HUES48 (cell line): Measurements from ENCODE around the gene TEAD4.

ENCODE experiments used
- H3K27ac ChIP-seq: one replicate; pipeline ENCODE4 v1.7.0; 2013; ENCODE audit warnings: low read depth, low read length, inconsistent platforms
- H3K27me3 ChIP-seq: 2 replicates; pipeline ENCODE4 v1.6.1; 2013; ENCODE audit warnings: mild to moderate bottlenecking, low read length; ENCODE audit not compliant: control insufficient read depth, insufficient read depth
- H3K36me3 ChIP-seq: 2 replicates; pipeline ENCODE4 v1.6.1; 2013; ENCODE audit warnings: low read length; ENCODE audit not compliant: control insufficient read depth, insufficient read depth
- H3K4me1 ChIP-seq: 2 replicates; pipeline ENCODE4 v1.6.1; 2013; ENCODE audit warnings: mild to moderate bottlenecking, low read length; ENCODE audit not compliant: control insufficient read depth, insufficient read depth
- H3K4me3 ChIP-seq: 2 replicates; pipeline ENCODE4 v1.5.1; 2013; ENCODE audit warnings: mild to moderate bottlenecking, low read depth, low read length
- H3K9ac ChIP-seq: 2 replicates; pipeline ENCODE4 v1.6.1; 2013; ENCODE audit warnings: mild to moderate bottlenecking, low read depth, low read length, moderate library complexity
- H3K9me3 ChIP-seq: 2 replicates; pipeline ENCODE4 v1.6.1; 2013; ENCODE audit warnings: low read length; ENCODE audit not compliant: control insufficient read depth, insufficient read depth

The TEAD4 gene

DNA sequence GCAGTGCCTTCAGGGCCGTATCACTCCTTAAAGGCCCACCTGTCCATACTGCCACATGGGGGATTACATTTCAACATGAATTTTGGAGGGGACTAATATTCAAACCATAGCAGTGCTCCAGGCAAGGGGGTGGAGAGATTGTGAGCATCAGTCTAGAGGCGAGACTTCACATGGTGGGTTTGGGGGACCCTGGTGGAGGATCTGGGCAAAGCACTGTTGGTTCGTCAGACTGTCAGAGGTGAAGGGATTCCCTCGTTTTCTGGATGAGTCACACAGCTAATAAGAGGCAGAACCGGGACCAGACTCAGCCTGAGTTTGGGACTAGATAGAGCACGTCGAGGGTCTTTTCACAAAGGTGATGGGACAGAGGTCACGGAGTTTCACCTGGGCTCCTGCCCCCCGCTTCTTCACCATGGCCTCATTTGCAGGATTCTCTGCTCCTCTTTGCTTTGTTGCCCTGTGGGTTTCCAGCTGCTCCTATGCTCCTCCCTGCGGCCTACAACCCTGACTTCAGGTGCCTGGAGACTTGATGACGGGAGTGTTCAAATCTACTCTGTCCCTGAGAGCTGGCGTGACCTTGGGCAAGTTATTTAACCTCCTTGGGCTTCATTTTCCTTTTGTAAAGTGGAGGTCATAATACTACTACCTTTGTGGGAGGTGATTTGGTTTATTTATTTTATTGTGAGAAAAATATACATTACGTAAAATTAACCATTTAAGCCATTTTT lies 41.5 kb downstream of the TEAD4 start:
- H3K27ac ChIP-seq = no peak overlapping the region

DNA sequence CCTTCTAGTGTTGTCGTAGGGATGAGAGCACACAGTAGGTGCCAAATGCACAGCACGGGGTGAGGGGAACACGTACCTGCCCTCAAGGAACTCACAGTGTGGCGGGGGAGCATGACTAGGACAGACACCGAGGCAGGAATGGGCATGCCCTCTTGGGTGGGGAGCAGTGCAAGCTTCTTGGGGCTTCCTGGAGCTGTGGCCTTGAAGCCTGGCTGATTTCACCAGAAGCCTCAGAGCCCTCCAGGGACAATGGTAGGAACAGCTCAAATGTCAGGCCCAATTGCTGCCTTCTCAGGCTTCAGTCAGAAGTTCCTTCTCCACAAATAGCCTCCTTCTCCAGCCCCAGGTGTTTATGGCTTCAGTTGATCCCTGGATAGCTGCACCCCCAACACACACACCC lies 43.4 kb downstream of the TEAD4 start:
- Histone ChIP-seq H3K4me1 (peaks cover 18% of the 10 kb centered on the region), H3K27me3 (no peaks in the 10 kb centered on the region), H3K9me3 (no peaks in the 10 kb centered on the region), H3K4me3 (no peak overlapping the region), H3K27ac (no peak overlapping the region), H3K9ac (no peak overlapping the region), H3K36me3 (peaks cover 47% of the 10 kb centered on the region)

More for the DNA sequence above, 41.5 kb downstream of the TEAD4 start:
- H3K4me1 ChIP-seq = peaks cover 18% of the 10 kb centered on the region
- H3K9me3 ChIP-seq = no peaks in the 10 kb centered on the region
- peaks cover 51% of the 10 kb centered on the region for H3K36me3 ChIP-seq
- H3K9ac ChIP-seq = no peak overlapping the region
- no peak overlapping the region for H3K4me3 ChIP-seq
- no peaks in the 10 kb centered on the region for H3K27me3 ChIP-seq

DNA sequence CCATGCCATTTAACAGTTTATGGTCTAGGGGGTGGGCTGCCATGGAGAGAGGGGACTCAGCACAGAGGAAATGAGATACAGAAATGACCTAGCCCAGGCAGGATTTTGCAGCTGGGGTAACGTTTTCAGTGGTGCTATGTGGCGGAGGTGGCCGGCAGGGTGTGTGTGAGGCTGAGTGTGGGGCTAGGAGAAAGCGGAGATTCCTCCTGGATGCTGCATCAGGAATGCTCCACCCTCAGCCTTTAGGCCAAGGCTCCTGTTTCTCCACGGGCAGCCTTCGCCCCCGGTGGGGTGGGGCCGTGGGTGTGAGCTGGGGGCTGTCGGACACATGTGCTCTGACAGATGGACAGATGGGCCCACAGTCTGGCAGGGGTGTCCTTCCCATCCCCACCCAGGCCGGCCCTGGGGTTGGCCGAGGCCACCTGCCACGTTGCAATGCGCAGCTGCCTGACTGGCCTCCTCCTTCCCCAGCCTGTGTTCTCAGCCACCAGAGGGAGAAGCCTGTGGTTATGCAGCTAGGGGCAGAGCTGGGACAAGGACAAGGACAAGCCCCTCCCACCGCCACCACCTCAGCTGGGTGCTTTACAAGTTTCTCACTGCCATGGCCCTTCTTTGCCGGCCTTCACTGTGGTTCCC lies 44.3 kb downstream of the TEAD4 start:
- no peak overlapping the region for H3K4me3 ChIP-seq
- H3K9me3 ChIP-seq = no peaks in the 10 kb centered on the region
- no peak overlapping the region for H3K27ac ChIP-seq
- H3K36me3 ChIP-seq = peaks cover 47% of the 10 kb centered on the region
- H3K9ac ChIP-seq = no peak overlapping the region
- no peaks in the 10 kb centered on the region for H3K27me3 ChIP-seq
- H3K4me1 ChIP-seq = peaks cover 13% of the 10 kb centered on the region

DNA sequence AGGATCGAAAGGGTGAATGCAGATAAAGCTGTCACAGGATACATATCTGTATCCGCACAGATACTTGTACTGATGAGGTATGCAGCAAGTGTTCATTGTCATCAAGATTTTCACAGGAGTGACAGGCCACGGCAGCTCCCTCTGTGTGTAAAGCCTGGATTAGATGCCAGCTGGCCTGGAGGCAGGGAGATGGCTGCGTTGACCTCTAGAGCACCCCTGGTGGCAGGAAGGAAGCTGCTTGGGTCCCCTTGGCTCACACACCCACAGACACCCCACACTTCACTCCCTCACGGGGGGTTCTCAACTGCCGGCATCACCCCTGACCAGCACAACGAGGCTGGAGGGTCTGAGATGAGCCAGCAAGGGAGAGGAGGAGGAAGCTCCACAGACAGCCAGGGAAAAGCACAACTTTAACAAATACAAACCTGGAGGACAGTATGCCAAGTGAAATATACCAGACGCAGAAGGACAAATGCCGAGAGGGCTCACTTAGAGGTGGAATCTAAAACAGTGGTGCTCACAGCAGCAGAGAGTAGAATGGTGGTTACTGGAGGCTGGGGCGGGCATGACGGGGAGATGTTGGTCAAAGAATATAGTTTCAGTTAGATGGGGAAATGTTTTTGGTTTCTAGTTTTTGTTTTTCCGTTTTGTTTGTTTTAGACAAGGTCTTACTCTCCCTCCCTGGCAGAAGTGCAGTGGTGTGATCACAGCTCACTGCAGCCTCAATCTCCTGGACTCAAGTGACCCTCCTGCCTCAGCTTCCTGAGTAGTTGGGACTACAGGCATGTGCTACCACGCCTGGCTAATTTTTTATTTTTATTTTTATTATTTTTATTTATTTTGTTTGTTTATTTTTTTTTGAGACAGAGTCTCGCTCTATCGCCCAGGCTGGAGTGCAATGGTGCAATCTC lies 45.7 kb downstream of the TEAD4 start:
- no peak overlapping the region for H3K27ac ChIP-seq

DNA sequence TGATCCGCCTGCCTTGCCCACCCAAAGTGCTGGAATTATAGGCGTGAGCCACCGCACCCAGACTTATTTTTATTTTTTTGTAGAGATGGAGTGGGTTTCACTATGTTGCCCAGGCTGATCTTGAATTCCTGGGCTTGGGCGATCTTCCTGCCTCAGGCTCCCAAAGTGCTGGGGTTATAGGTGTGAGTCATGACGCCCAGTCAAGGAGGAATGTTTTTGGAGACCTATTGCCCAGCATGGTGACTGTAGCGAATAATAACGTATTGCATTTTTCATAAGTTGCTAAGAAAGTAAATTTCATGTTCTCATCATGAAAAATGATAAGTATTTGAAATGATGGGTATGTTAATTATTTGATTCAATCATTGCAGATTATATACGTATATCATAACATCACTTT lies 46.5 kb downstream of the TEAD4 start:
- H3K27me3 ChIP-seq = no peaks in the 10 kb centered on the region
- H3K27ac ChIP-seq = no peak overlapping the region
- H3K36me3 ChIP-seq = peaks cover 46% of the 10 kb centered on the region
- no peaks in the 10 kb centered on the region for H3K9me3 ChIP-seq
- H3K4me3 ChIP-seq = no peak overlapping the region
- no peaks in the 10 kb centered on the region for H3K4me1 ChIP-seq
- H3K9ac ChIP-seq = no peak overlapping the region

More for the DNA sequence above, 45.7 kb downstream of the TEAD4 start:
- Histone ChIP-seq H3K9ac (no peak overlapping the region), H3K27me3 (no peaks in the 10 kb centered on the region), H3K9me3 (no peaks in the 10 kb centered on the region), H3K4me1 (peaks cover 3% of the 10 kb centered on the region; the same call in 1 of the 2 replicates), H3K36me3 (peaks cover 50% of the 10 kb centered on the region), H3K4me3 (no peak overlapping the region)

DNA sequence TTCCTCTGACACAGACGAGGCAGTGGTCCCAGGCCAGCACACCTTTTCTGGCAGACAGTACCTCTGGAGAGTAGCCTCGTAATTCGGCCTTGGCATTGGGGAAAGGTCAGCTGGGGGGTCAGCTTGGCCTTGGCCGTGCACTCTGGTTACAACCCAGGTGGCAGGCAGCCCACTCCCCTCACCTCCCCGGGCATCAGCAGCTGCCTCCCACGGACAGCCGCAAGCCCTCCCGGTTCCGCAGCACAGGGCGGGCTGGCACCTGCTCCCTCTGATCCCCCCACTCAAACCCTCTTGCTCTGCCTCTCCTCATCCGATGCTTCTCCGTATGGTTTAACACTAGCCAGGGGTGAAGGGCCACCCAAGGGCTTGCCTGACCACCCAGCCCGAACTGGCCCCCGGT lies 50.6 kb downstream of the TEAD4 start:
- H3K27me3 ChIP-seq = no peaks in the 10 kb centered on the region
- no peaks in the 10 kb centered on the region for H3K4me1 ChIP-seq
- H3K27ac ChIP-seq = no peak overlapping the region
- H3K36me3 ChIP-seq = peaks cover 38% of the 10 kb centered on the region
- H3K9ac ChIP-seq = no peak overlapping the region
- no peak overlapping the region for H3K4me3 ChIP-seq
- H3K9me3 ChIP-seq = no peaks in the 10 kb centered on the region

DNA sequence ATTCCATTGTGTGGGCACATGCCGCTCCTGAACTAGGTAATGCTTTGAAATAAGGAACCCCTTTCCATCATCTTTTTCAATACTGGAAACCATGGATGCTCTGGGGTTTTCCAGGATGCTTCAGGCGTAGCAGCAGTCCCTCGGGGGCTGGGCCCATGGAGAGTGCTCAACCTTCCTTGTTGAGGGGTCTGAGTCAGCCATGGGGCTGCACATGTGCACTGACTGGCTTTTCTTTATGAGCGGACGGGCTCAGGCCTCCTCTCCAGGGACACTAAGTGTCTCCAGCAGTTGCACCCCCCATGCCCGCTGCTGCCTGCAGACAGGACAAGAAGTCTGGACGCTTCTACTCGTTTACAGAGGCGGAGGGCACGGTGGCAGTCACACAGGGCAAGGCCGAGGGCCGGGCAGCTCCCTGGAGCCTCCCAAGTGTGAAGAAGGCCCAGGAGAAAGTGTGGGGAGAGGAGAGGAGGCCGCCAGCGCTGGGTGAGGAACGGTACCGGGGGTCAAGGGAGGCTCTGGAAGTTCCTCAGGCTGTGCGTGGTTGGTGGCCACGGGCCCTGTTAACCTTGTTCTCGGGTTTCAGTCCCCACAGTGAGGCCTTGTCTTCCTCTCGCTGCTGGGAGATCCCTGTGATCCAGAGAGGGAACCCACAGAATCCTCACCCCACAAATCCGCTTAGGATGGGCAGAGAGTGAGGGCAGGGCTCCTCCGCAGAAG lies 51.2 kb downstream of the TEAD4 start:
- peaks cover 39% of the 10 kb centered on the region for H3K36me3 ChIP-seq

DNA sequence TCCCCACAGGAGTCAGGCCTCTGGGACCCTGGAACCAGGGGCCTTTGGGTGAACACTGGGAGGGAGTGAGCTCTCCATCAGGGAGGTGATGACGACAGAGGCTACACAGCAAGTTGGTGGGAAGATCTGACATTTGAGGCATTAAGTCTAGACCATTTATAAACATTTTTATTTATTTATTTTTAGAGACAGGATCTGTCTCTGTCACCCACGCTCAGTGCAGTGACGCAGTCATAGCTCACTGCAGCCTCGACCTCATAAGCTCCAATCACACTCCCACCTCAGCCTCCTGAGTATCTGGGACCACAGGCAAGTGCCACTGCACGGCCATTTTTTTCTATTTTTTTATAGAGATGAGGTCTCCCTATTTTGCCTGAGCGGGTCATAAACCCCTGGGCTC lies 53.6 kb downstream of the TEAD4 start:
- H3K4me1 ChIP-seq = no peaks in the 10 kb centered on the region
- no peak overlapping the region for H3K4me3 ChIP-seq
- no peak overlapping the region for H3K27ac ChIP-seq
- H3K9me3 ChIP-seq = no peaks in the 10 kb centered on the region
- peaks cover 56% of the 10 kb centered on the region for H3K36me3 ChIP-seq
- H3K27me3 ChIP-seq = no peaks in the 10 kb centered on the region
- no peak overlapping the region for H3K9ac ChIP-seq

More for the DNA sequence above, 51.2 kb downstream of the TEAD4 start:
- H3K9ac ChIP-seq = no peak overlapping the region
- no peak overlapping the region for H3K27ac ChIP-seq
- no peaks in the 10 kb centered on the region for H3K4me1 ChIP-seq
- H3K9me3 ChIP-seq = no peaks in the 10 kb centered on the region
- H3K4me3 ChIP-seq = no peak overlapping the region
- no peaks in the 10 kb centered on the region for H3K27me3 ChIP-seq

DNA sequence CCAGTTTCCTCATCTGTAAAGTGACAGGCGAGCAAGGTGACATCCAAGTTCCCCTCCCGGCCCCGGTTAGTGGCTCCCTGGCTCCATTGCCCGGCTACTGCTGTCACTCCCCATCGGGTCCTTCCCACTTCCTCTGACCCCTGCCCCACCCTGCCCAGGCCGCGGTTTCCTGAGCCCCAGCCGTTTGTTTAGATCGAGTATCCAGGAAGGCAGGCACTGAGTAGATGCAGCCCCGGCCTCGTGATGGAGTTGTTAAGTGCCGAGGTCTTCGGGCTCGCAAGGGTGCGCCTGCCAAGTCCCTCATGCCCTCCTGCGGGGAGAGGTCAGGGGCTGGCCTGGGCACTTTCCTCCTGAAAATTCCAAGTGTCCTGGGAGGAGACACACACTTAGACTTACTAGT lies 55.4 kb downstream of the TEAD4 start:
- no peak overlapping the region for H3K9ac ChIP-seq
- H3K27me3 ChIP-seq = no peaks in the 10 kb centered on the region
- no peak overlapping the region for H3K27ac ChIP-seq
- no peaks in the 10 kb centered on the region for H3K9me3 ChIP-seq
- no peaks in the 10 kb centered on the region for H3K4me1 ChIP-seq
- H3K4me3 ChIP-seq = no peak overlapping the region
- H3K36me3 ChIP-seq = peaks cover 74% of the 10 kb centered on the region

DNA sequence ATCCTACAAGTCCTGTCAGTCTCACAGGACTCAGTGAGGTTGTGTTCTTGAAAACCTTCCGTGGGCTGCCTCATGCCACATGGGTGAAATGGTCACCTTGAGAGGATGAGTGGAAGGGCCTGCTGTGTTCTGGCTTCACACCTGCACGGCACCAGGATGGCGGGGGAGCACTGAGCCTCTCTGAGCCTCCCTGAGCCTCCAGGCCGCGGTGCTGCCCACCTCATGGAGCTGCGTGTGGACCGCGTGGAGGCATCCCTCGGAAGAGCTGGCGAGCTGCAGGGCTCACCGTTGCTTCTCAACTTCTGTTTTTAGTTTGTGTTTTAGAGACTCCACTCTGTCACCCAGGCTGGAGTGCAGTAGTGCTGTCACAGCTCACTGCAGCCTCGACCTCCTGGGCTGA lies 56.2 kb downstream of the TEAD4 start:
- Histone ChIP-seq H3K27ac (no peak overlapping the region), H3K36me3 (peaks cover 73% of the 10 kb centered on the region), H3K4me1 (no peaks in the 10 kb centered on the region), H3K9ac (no peak overlapping the region), H3K9me3 (no peaks in the 10 kb centered on the region), H3K4me3 (no peak overlapping the region), H3K27me3 (no peaks in the 10 kb centered on the region)
